Prostate gland (tissue), 2 donors: ENCODE measurements around the gene GPX3. TPM values are rescaled to one million over a fixed set of nuclear protein-coding genes. Genes with fewer than 3 reads are reported as not detected.

Experiments
- DNase-seq: peaks from one replicate; pipeline ENCODE4 v3.0.0-alpha.2; 2019; ENCODE audit warnings: low spot score
- H3K27ac ChIP-seq, 2 donors: fragments of 200-600 bp; sonication (generic); 2 replicates each; pipeline ENCODE4 v1.5.1; 2017 to 2019
- H3K27me3 ChIP-seq: fragments of 200-600 bp; sonication (generic); replicated peaks from 2 replicates; pipeline ENCODE4 v1.5.1; 2019; ENCODE audit not compliant: insufficient read depth
- H3K36me3 ChIP-seq, 2 donors: fragments of 200-600 bp; sonication (generic); 1 replicate in 1 of 2; 2 replicates in 1 of 2; pipeline versions ENCODE4 v1.5.1 to v1.8.1; 2017 to 2019
- H3K4me1 ChIP-seq: fragments of 200-600 bp; sonication (generic); replicated peaks from 2 replicates; pipeline ENCODE4 v1.5.1; 2019
- H3K4me3 ChIP-seq, 2 donors: fragments of 200-600 bp; sonication (generic); 2 replicates each; pipeline ENCODE4 v1.5.1; 2017 to 2019
- H3K9me3 ChIP-seq: fragments of 200-600 bp; sonication (generic); 2 replicates; pipeline ENCODE4 v1.5.1; 2017
- CTCF ChIP-seq, 4 experiments: fragments of 200-600 bp in 2 of 4; fragments of 450-650 bp in 2 of 4; sonication (generic) in 2 of 4; IDR thresholded peaks; 1 replicate in 3 of 4; 2 replicates in 1 of 4; pipeline ENCODE4 v1.5.1; 2016 to 2019; ENCODE audit warnings: antibody characterized with exemption in 4 of 4, mild to moderate bottlenecking in 2 of 4, moderate library complexity in 2 of 4
- POLR2A ChIP-seq: fragments of 450-650 bp; IDR thresholded peaks from one replicate; pipeline ENCODE4 v1.6.1; 2016; ENCODE audit warnings: antibody characterized with exemption, mild to moderate bottlenecking
- POLR2AphosphoS5 ChIP-seq: sonication (generic); formaldehyde crosslinking; IDR thresholded peaks from one replicate; pipeline ENCODE4 v1.6.1; 2017; ENCODE audit warnings: antibody characterized with exemption
- WGBS: methylation state at CpG from one replicate; pipeline ENCODE4 v1.1.5; 2018; 5-methylcytosine and 5-hydroxymethylcytosine counted together
- intact Hi-C: fragments of 100-400 bp; cut with DNase I; formaldehyde crosslinking; loops from one replicate; pipeline ENCODE4 v1.14.2; 2022
- total RNA-seq, 2 donors: library from RNA; depleted of rRNA; stranded (reverse); fragments of >200 nt; gene quantifications; one replicate each; pipeline ENCODE4 v1.1.0, GENCODE V29; 2016

The GPX3 gene
- total RNA-seq, 2 donors from 2014 or later = 195 to 270 TPM

GRCh38 chr5:151007430-151008209, 12.8 kb upstream of the GPX3 start:
- DNase-seq = no peak
- H3K36me3 ChIP-seq = no peaks in the 10 kb centered on the region
- H3K27me3 ChIP-seq = no peaks in the 10 kb centered on the region
- no peaks in the 10 kb centered on the region for H3K9me3 ChIP-seq
- no peak for TF ChIP-seq POLR2AphosphoS5
- TF ChIP-seq POLR2A = no peak
- no peak for TF ChIP-seq CTCF (IDR thresholded peaks at IDR 0.05)
- H3K4me3 ChIP-seq = no peak overlapping the region
- intact Hi-C loops = loop anchor here (2.0 to 10.0 kb wide), 3 partner anchors 15 to 223 kb away; no protein-coding TSS in a partner anchor
- peak overlapping the region; percentile 53 to 70 for H3K27ac ChIP-seq
- peaks cover 3% of the 10 kb centered on the region for H3K4me1 ChIP-seq
- 83% methylated on average over 7 of the region's 7 CpGs for WGBS

DNA sequence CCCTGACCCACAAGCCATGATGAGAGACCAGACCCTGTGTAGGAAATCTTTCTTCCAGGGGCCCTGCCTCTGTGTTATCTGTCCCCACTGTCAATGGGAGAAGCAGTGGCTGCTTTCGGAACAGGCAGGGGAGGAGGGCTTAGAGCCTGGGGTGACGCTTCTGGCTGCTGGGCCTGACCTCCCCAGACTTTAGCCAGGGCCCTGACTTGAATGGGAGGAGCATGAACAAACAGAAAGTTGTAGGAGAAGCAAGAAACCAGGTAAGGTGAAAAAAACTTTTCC, 12.2 kb upstream of the GPX3 start:
- Histone ChIP-seq H3K27ac (no peak overlapping the region), H3K4me3 (no peak overlapping the region), H3K4me1 (peaks cover 3% of the 10 kb centered on the region), H3K36me3 (no peaks in the 10 kb centered on the region), H3K27me3 (no peaks in the 10 kb centered on the region), H3K9me3 (no peaks in the 10 kb centered on the region)
- no peak for TF ChIP-seq POLR2A
- TF ChIP-seq POLR2AphosphoS5 = no peak
- no peak for TF ChIP-seq CTCF (IDR thresholded peaks at IDR 0.05)
- DNase-seq = no peak
- 65% methylated on average over 2 of the region's 2 CpGs for WGBS
- intact Hi-C loops = loop anchor here (5.0 to 10.0 kb wide), 2 partner anchors 99 to 223 kb away; no protein-coding TSS in a partner anchor

- Histone ChIP-seq H3K4me3 (no peak overlapping the region), H3K27ac (no peak overlapping the region), H3K36me3 (no peaks in the 10 kb centered on the region), H3K9me3 (no peaks in the 10 kb centered on the region), H3K4me1 (peaks cover 3% of the 10 kb centered on the region), H3K27me3 (no peaks in the 10 kb centered on the region)
- 85% methylated on average over 4 of the region's 4 CpGs for WGBS
- TF ChIP-seq POLR2AphosphoS5 (no peak), CTCF (IDR thresholded peaks at IDR 0.05) (no peak), POLR2A (no peak)
- intact Hi-C loops = loop anchor here (5.0 to 10.0 kb wide), 2 partner anchors 98 to 224 kb away; no protein-coding TSS in a partner anchor
- DNase-seq = no peak
Measured at GRCh38 chr5:151008906-151009305, 11.5 kb upstream of the GPX3 start.

- peaks cover 6% of the 10 kb centered on the region for H3K4me1 ChIP-seq
Measured at GRCh38 chr5:151012862-151013261, 7.5 kb upstream of the GPX3 start.

More at GRCh38 chr5:151012862-151013261, 7.5 kb upstream of the GPX3 start:
- H3K27me3 ChIP-seq = no peaks in the 10 kb centered on the region
- DNase-seq = no peak
- 84% methylated on average over 6 of the region's 6 CpGs for WGBS
- no peaks in the 10 kb centered on the region for H3K36me3 ChIP-seq
- H3K27ac ChIP-seq = no peak overlapping the region
- TF ChIP-seq CTCF (IDR thresholded peaks at IDR 0.05) (no peak), POLR2A (no peak), POLR2AphosphoS5 (no peak)
- intact Hi-C loops = no loop called here
- H3K9me3 ChIP-seq = no peaks in the 10 kb centered on the region
- H3K4me3 ChIP-seq = no peak overlapping the region
